HG03280 (cell line): Measurements from ENCODE around the gene ENTREP1.
"Not testable (repeated sequence)": the region's sequence is repeated elsewhere in the genome, so short reads cannot be mapped to it uniquely, and the experiment has no call there.

Source experiments
- ATAC-seq: cut with Tn5 transposase; IDR thresholded peaks from one replicate; pipeline ENCODE4 v1.9.1; 2021; ENCODE audit warnings: mild to moderate bottlenecking, moderate library complexity; ENCODE audit not compliant: unreplicated experiment

Gene ENTREP1

DNA sequence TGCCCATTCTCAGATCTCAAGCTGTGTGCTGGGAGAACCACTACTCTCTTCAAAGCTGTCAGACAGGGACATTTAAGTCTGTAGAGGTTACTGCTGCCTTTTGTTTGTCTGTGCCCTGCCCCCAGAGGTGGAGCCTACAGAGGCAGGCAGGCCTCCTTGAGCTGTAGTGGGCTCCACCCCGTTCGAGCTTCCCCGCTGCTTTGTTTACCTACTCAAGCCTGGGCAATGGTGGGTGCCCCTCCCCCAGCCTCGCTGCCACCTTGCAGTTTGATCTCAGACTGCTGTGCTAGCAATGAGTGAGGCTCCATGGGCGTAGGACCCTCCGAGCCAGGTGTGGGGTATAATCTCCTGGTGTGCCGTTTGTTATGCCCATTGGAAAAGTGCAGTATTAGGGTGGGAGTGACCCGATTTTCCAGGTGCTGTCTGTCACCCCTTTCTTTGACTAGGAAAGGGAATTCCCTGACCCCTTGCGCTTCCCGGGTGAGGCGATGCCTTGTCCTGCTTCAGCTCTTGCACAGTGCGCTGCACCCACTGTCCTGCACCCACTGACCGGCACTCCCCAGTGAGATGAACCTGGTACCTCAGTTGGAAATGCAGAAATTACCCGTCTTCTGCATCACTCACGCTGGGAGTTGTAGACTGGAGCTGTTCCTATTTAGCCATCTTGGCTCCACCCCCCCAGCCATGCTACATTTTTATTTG lies 115.4 kb downstream of the ENTREP1 start:
- ATAC-seq = not testable (repeated sequence)
